Colon (tissue), 2 donors: Measurements from ENCODE around the gene DXO.
"Not testable (repeated sequence)": the region's sequence is repeated elsewhere in the genome, so short reads cannot be mapped to it uniquely, and the experiment has no call there.

ENCODE experiments used
- FAIRE-seq: peaks from 2 replicates; lab custom pipeline; 2012; peaks lifted over from hg19 to GRCh38; lab: Jason Lieb, UNC
- donor health status: control.
- donor health status: control.

The DXO gene

GRCh38 chr6:31971993-31972708, at the start of gene DXO:
Gene DXO (minus strand): TSS chr6:31972138. CDS start chr6:31971675, 463 bp downstream.
- FAIRE-seq = no peak

DNA sequence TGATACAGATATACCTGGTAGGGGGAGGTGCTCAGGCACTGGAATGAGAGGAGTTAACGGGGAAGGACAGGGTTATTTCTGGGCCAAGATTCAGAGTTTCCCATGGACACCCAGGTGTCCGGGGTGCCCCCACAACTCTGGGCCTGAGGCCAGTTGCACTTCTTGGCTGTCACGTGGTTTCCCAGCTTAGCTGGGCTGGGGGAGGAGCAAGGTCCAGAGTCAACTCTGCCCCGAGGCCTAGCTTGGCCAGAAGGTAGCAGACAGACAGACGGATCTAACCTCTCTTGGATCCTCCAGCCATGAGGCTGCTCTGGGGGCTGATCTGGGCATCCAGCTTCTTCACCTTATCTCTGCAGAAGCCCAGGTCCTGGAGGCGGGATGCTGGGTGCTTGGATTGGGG, 42.6 kb upstream of the DXO start, which contains the start of gene C4B:
Gene C4B (plus strand): TSS at position 249 of the 400 bp plus-strand sequence. CDS start 51 bp downstream, at position 300.
- FAIRE-seq = not testable (repeated sequence)

DNA sequence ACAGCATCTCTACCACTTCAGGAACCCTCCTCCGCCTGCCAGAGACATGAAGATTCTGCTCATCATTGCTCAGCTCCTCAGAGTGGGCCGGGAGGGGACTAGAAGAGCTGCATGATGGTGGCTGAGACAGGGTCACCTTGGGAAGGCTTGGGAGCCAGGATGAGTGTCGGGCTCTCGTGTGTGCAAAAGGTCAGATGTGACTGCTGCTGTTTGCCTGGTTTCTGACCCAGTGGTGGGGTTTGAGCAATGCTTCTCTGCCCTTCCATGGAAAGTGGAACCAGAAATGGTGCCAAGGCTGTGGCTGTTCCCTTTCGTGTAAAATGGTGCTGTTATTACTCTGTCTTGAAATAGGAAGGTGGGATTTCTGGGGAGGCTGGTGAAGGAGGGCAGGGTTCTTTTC, 41.8 kb upstream of the DXO start:
- not testable (repeated sequence) for FAIRE-seq

- FAIRE-seq = not testable (repeated sequence)
Measured at GRCh38 chr6:32012941-32013617, 41.1 kb upstream of the DXO start.

DNA sequence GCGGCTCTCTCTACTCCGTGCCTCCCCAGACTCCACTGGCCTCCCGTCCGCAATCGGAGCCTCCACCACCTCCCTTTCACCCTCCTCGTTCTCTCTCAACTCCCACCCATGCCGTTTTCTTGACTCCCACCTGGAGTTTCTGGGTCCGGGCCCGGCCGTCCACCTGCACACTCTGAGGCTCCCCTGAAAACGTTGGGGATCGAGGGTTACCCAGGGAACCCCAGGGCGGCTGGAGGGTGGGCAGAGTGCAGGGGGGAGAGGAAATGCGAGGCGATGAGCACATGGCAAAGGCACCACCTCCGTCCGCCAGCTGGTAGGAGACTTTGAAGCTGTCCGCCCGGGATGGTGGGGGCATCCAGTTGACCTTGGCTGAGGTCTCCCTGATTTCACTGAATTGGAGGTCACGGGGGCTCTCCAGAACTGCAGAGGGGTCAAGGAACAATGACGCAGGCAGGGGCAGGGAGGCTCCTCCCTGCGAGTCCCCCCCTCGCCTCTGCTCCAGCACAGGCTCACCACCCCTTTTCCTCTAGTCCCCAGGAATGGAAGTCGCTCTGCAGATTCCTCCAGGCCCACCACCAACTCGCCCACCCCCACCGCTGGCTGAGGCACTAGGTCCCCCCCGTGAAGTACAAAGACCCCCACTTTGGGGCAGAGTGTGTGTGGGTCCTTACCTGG, 39.1 kb upstream of the DXO start:
- FAIRE-seq = not testable (repeated sequence)

- FAIRE-seq = not testable (repeated sequence)
Measured at GRCh38 chr6:32009537-32009936, 37.6 kb upstream of the DXO start.

GRCh38 chr6:32008616-32009015, 36.7 kb upstream of the DXO start:
- not testable (repeated sequence) for FAIRE-seq

DNA sequence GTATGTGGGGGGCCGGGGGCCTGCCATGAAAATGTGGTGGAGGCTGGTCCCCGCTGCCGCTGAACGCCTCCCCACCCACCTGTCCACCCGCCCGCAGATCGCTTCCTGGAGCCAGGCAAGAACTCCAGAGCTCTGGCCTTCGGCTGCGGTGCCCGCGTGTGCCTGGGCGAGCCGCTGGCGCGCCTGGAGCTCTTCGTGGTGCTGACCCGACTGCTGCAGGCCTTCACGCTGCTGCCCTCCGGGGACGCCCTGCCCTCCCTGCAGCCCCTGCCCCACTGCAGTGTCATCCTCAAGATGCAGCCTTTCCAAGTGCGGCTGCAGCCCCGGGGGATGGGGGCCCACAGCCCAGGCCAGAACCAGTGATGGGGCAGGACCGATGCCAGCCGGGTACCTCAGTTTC, 36.1 kb upstream of the DXO start:
- FAIRE-seq = not testable (repeated sequence)

DNA sequence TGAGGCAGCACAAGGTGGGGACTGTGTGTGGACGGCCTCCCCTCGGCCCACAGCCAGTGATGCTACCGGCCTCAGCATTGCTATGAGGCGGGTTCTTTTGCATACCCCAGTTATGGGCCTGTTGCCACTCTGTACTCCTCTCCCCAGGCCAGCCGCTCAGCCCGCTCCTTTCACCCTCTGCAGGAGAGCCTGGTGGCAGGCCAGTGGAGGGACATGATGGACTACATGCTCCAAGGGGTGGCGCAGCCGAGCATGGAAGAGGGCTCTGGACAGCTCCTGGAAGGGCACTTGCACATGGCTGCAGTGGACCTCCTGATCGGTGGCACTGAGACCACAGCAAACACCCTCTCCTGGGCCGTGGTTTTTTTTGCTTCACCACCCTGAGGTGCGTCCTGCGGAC, 35.1 kb upstream of the DXO start:
- FAIRE-seq = not testable (repeated sequence)

DNA sequence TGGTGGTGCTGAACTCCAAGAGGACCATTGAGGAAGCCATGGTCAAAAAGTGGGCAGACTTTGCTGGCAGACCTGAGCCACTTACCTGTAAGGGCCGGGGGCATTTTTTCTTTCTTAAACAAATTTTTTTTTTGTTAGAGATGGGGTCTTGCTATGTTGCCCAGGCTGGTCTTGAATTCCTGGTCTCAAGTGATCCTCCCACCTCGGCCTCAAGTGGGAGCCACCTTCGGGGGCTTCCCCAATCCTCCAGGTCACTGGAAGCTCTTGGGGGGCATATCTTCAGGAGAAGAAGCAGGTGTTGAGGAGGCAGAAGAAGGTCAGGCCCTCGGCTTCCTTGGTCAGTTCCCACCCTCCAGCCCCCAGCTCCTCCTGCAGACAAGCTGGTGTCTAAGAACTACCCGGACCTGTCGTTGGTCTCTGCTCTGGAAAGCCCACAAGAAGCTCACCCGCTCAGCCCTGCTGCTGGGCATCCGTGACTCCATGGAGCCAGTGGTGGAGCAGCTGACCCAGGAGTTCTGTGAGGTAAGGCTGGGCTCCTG, 34.1 kb upstream of the DXO start:
- FAIRE-seq = not testable (repeated sequence)

- not testable (repeated sequence) for FAIRE-seq
Measured at GRCh38 chr6:32005538-32005880, 33.6 kb upstream of the DXO start.

DNA sequence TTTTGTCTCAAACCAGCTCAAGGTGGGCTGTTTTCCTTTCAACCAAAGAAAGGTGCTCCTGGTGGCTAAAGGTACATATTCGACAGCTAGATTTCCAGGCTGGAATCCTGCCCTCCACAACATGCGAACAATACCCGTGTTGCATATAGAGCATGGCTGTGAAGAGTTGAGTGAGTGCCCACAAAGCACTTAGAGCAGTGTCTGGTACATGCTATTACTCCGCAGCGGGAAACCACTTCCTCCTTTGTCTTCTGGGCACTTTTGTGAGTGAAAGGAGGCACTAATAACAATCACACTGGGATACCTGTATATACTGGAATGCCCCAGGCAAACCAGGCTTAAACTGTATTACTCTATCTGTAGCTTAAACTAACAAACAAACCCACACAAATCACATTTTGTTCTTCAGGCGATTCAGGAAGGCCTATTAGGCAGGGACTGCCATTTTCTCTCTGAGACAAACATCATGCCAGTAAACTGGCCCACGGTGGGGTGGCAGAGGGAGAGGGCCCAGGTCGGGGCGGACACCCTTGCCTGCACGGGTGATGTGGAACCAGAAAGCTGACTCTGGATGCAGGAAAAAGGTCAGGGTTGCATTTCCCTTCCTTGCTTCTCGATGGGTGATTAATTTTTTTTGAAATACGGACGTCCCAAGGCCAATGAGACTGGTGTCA, 33.1 kb upstream of the DXO start:
- FAIRE-seq = not testable (repeated sequence)

DNA sequence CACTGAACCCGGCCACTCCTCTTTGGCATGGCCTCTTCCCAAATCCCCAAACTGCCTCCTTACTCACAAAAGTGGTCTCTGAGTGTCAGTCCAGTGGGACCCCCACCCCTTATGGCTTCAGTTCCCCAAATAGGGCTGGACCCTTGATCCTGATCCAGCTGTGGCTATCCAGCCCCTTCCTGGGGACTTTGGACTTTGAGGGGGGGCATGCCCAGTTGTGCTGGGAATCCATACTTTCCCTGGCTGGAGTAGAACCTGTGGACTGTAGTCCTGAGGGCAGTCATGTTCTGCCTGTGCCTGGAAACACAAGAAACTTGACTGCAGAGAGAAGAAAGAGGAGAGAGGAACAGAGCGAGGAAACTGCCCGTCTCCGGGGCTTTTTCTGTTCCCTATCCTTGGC, 32.5 kb upstream of the DXO start:
- not testable (repeated sequence) for FAIRE-seq

GRCh38 chr6:32003301-32003700, 31.4 kb upstream of the DXO start:
- FAIRE-seq = not testable (repeated sequence)

GRCh38 chr6:32002546-32003268, 30.8 kb upstream of the DXO start:
- not testable (repeated sequence) for FAIRE-seq

- FAIRE-seq = not testable (repeated sequence)
Measured at GRCh38 chr6:31996385-31996784, 24.4 kb upstream of the DXO start.

DNA sequence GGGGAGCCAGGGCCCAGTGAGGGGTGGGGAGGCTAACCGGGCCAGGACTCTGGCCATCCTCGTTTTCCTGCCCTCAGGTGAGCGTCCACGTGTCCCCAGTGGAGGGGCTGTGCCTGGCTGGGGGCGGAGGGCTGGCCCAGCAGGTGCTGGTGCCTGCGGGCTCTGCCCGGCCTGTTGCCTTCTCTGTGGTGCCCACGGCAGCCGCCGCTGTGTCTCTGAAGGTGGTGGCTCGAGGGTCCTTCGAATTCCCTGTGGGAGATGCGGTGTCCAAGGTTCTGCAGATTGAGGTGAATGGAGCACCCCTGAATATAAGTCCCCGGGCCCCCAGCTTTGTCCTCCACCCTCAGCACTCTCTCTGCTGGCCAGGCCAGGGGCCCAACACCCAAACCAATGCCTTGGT, 22.5 kb upstream of the DXO start:
- not testable (repeated sequence) for FAIRE-seq

- FAIRE-seq = not testable (repeated sequence)
Measured at GRCh38 chr6:31989363-31989762, 17.4 kb upstream of the DXO start.

DNA sequence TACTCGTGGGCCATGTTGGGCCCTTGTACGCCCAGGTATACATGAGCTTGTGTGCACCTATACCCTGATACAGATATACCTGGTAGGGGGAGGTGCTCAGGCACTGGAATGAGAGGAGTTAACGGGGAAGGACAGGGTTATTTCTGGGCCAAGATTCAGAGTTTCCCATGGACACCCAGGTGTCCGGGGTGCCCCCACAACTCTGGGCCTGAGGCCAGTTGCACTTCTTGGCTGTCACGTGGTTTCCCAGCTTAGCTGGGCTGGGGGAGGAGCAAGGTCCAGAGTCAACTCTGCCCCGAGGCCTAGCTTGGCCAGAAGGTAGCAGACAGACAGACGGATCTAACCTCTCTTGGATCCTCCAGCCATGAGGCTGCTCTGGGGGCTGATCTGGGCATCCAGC, 9.8 kb upstream of the DXO start, which contains the start of gene C4A:
Gene C4A (plus strand): TSS at position 314 of the 400 bp plus-strand sequence. CDS start 51 bp downstream, at position 365.
- FAIRE-seq = not testable (repeated sequence)

DNA sequence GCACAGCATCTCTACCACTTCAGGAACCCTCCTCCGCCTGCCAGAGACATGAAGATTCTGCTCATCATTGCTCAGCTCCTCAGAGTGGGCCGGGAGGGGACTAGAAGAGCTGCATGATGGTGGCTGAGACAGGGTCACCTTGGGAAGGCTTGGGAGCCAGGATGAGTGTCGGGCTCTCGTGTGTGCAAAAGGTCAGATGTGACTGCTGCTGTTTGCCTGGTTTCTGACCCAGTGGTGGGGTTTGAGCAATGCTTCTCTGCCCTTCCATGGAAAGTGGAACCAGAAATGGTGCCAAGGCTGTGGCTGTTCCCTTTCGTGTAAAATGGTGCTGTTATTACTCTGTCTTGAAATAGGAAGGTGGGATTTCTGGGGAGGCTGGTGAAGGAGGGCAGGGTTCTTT, 9.1 kb upstream of the DXO start:
- FAIRE-seq = not testable (repeated sequence)

- not testable (repeated sequence) for FAIRE-seq
Measured at GRCh38 chr6:31980195-31980876, 8.4 kb upstream of the DXO start.
